ENCODE measurements around the gene ALG2. TPM values are rescaled to one million over a fixed set of nuclear protein-coding genes. Genes with fewer than 3 reads are reported as not detected.

ALG2 gene
- polyA plus RNA-seq, 1 of the 3 experiments (the other 2 are of a cell fraction): 31.6 TPM

DNA sequence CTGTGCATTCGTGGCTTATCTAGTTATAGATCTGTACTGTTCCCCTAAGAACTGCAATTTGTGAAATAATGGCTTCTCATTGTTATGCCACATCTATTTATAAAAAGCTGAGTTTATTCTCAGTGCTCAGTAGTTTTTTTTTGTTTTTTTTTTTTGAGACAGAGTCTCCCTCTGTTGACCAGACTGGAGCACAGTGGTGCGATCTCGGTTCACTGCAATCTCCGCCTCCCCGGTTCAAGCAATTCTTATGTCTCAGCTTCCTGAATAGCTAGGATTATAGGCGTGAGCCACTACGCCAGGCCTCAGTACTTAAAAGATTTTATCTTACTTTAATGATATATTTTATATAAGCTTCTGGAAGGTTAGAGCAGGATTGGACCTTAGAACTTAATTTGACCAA is 19.4 kb upstream of the ALG2 start (continued):
- TF ChIP-seq, protein P1, sequence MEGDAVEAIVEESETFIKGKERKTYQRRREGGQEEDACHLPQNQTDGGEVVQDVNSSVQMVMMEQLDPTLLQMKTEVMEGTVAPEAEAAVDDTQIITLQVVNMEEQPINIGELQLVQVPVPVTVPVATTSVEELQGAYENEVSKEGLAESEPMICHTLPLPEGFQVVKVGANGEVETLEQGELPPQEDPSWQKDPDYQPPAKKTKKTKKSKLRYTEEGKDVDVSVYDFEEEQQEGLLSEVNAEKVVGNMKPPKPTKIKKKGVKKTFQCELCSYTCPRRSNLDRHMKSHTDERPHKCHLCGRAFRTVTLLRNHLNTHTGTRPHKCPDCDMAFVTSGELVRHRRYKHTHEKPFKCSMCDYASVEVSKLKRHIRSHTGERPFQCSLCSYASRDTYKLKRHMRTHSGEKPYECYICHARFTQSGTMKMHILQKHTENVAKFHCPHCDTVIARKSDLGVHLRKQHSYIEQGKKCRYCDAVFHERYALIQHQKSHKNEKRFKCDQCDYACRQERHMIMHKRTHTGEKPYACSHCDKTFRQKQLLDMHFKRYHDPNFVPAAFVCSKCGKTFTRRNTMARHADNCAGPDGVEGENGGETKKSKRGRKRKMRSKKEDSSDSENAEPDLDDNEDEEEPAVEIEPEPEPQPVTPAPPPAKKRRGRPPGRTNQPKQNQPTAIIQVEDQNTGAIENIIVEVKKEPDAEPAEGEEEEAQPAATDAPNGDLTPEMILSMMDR (IDR thresholded peaks at IDR 0.05): no peak
- TF ChIP-seq SMC3 (IDR thresholded peaks at IDR 0.05; ENCODE audit: low read depth, low read length) (no peak), RFX5 (IDR thresholded peaks at IDR 0.05; ENCODE audit: low read length) (no peak)
- TF ChIP-seq, protein P2, sequence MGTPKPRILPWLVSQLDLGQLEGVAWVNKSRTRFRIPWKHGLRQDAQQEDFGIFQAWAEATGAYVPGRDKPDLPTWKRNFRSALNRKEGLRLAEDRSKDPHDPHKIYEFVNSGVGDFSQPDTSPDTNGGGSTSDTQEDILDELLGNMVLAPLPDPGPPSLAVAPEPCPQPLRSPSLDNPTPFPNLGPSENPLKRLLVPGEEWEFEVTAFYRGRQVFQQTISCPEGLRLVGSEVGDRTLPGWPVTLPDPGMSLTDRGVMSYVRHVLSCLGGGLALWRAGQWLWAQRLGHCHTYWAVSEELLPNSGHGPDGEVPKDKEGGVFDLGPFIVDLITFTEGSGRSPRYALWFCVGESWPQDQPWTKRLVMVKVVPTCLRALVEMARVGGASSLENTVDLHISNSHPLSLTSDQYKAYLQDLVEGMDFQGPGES (IDR thresholded peaks at IDR 0.05; ENCODE audit: low read depth, low read length): no peak

DNA sequence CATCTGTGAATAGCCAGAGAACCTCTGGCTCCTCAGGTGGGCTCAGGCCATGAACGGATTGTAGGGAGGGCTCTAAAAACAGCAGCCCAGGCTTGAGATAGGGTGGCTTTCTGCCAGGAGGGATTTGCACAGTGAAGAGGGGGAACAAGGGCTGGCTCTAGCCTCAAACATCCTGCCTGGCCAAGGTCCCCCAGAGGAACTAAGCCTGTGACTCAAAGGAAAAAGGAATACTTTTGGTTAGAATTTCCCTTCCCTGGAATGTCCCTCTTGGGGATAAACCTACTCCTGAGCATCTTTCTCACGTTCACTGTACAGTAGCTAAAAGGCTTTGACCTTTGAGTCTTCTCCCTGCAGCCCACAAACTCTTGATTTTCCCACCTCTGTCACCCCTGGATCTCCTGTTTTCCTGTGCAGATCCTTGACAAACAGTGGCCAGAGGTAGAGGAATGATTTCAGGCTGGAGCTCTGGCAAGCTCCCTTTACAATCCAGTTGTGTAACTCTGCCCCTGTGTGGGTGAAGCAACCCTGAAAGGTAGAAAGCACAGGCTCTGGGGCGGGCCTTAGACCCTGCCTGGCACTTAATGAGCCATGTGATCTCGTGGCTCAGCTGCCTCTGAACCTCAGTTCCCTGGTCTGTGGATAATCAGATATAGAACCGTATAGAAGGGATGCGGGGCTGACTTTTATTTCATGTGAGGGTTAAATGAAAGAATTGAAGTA is 17.8 kb upstream of the ALG2 start:
- no peak overlapping the region for H2AFZ ChIP-seq (ENCODE audit: low read depth)
- H3K9me3 ChIP-seq: no peaks in the 10 kb centered on the region
- 65% methylated on average over 6 of the region's 6 CpGs for WGBS (ENCODE audit: low lambda C conversion rate)
- peak overlapping the region; percentile 16 to 43; a peak in 3 of 4 replicates for H3K27ac ChIP-seq (ENCODE audit: low read depth in 2 of 2, low read length in 1 of 2)
- no peak overlapping the region for H3K9ac ChIP-seq
- ChIA-PET CTCF (interaction anchor here (2.2 kb wide), 1 partner anchor 55 kb away, joined by 8 read pairs; no protein-coding TSS in a partner anchor), POLR2A (no interaction called here)
- H3F3A ChIP-seq (replicated peaks; ENCODE audit: insufficient read depth): no peaks in the 10 kb centered on the region
- TF ChIP-seq NRF1 (IDR thresholded peaks at IDR 0.05; ENCODE audit: low read depth, low read length): 0 out of 2 replicates have a peak, but pooled peaks have one; percentile 5
- TF ChIP-seq EZH2phosphoT487 (IDR thresholded peaks at IDR 0.05; ENCODE audit: borderline replicate concordance, low read depth): no peak
- no peaks in the 10 kb centered on the region for H4K20me1 ChIP-seq (ENCODE audit: insufficient read depth)
- no peaks in the 10 kb centered on the region for H3K79me2 ChIP-seq (ENCODE audit: insufficient read depth)
- no peaks in the 10 kb centered on the region for H3K36me3 ChIP-seq (replicated peaks in 1 of 2; ENCODE audit: control insufficient read depth in 1 of 2, insufficient read depth in 2 of 2, low read length in 1 of 2)
- H3K9me2 ChIP-seq: no peaks in the 10 kb centered on the region
- DNase-seq: no peak
- H3K4me1 ChIP-seq (ENCODE audit: control insufficient read depth in 1 of 2, insufficient read depth in 2 of 2, low read depth in 1 of 2, low read length in 1 of 2): peaks cover 5 to 9% of the 10 kb centered on the region in 2 experiments; a peak in 3 of 4 replicates
- no peak overlapping the region; the same call in 1 of the 2 replicates for H3K4me2 ChIP-seq
- no peak overlapping the region for H3K4me3 ChIP-seq (ENCODE audit: low read depth in 2 of 2, low read length in 1 of 2)
- no peaks in the 10 kb centered on the region for H3K27me3 ChIP-seq (ENCODE audit: insufficient read depth)

DNA sequence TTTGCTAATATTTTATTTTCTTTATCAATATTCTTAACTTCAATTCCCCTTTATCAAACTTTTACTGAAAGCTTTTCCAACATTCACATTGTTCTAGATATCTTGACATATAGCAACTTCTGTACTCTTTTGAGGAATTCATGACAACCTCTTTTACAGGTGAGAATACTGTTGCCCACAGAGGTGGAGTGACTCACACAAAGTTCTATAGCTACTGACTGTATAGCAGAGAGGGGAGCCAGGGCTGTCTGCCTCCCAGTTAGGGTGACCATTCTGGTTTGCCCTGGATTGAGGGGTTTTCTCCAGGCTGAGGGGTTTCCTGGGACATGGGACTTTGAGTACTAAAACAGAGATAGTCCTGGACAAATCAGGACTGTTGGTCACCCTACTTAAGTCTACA is 16.6 kb upstream of the ALG2 start:
- POLR2A ChIA-PET: no interaction called here
- Histone ChIP-seq H2AFZ (ENCODE audit: low read depth) (no peak overlapping the region), H3K27me3 (ENCODE audit: insufficient read depth) (no peaks in the 10 kb centered on the region)
- TF ChIP-seq FOXM1 (IDR thresholded peaks at IDR 0.05; ENCODE audit: low read depth) (no peak), MEF2A (IDR thresholded peaks at IDR 0.05; ENCODE audit: borderline replicate concordance, low read depth) (no peak), NFIC (IDR thresholded peaks at IDR 0.05; ENCODE audit: borderline replicate concordance) (no peak), FOXJ3 (CRISPR knock-in tag; IDR thresholded peaks at IDR 0.05) (no peak), MXI1 (IDR thresholded peaks at IDR 0.05; ENCODE audit: low read depth, low read length) (no peak), NRF1 (IDR thresholded peaks at IDR 0.05; ENCODE audit: low read depth, low read length) (no peak), ELF1 (IDR thresholded peaks at IDR 0.05) (no peak)
- TF ChIP-seq, protein P3, sequence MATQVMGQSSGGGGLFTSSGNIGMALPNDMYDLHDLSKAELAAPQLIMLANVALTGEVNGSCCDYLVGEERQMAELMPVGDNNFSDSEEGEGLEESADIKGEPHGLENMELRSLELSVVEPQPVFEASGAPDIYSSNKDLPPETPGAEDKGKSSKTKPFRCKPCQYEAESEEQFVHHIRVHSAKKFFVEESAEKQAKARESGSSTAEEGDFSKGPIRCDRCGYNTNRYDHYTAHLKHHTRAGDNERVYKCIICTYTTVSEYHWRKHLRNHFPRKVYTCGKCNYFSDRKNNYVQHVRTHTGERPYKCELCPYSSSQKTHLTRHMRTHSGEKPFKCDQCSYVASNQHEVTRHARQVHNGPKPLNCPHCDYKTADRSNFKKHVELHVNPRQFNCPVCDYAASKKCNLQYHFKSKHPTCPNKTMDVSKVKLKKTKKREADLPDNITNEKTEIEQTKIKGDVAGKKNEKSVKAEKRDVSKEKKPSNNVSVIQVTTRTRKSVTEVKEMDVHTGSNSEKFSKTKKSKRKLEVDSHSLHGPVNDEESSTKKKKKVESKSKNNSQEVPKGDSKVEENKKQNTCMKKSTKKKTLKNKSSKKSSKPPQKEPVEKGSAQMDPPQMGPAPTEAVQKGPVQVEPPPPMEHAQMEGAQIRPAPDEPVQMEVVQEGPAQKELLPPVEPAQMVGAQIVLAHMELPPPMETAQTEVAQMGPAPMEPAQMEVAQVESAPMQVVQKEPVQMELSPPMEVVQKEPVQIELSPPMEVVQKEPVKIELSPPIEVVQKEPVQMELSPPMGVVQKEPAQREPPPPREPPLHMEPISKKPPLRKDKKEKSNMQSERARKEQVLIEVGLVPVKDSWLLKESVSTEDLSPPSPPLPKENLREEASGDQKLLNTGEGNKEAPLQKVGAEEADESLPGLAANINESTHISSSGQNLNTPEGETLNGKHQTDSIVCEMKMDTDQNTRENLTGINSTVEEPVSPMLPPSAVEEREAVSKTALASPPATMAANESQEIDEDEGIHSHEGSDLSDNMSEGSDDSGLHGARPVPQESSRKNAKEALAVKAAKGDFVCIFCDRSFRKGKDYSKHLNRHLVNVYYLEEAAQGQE (IDR thresholded peaks at IDR 0.05; ENCODE audit: low read depth, low read length): no peak
- TF ChIP-seq, protein P2 (IDR thresholded peaks at IDR 0.05; ENCODE audit: low read depth, low read length): no peak
- TF ChIP-seq, protein P4, sequence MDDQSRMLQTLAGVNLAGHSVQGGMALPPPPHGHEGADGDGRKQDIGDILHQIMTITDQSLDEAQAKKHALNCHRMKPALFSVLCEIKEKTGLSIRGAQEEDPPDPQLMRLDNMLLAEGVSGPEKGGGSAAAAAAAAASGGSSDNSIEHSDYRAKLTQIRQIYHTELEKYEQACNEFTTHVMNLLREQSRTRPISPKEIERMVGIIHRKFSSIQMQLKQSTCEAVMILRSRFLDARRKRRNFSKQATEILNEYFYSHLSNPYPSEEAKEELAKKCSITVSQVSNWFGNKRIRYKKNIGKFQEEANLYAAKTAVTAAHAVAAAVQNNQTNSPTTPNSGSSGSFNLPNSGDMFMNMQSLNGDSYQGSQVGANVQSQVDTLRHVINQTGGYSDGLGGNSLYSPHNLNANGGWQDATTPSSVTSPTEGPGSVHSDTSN (IDR thresholded peaks at IDR 0.05): no peak

More for the DNA sequence above, 16.6 kb upstream of the ALG2 start:
- H3K9ac ChIP-seq: no peak overlapping the region
- no peaks in the 10 kb centered on the region for H3K9me2 ChIP-seq
- no peak overlapping the region for H3K27ac ChIP-seq (ENCODE audit: low read depth in 2 of 2, low read length in 1 of 2)
- H3F3A ChIP-seq (replicated peaks; ENCODE audit: insufficient read depth): no peaks in the 10 kb centered on the region
- H4K20me1 ChIP-seq (ENCODE audit: insufficient read depth): no peaks in the 10 kb centered on the region
- peaks cover 3 to 5% of the 10 kb centered on the region in 2 experiments for H3K36me3 ChIP-seq (replicated peaks in 1 of 2; ENCODE audit: control insufficient read depth in 1 of 2, insufficient read depth in 2 of 2, low read length in 1 of 2)
- H3K4me2 ChIP-seq: no peak overlapping the region
- H3K9me3 ChIP-seq: no peaks in the 10 kb centered on the region
- H3K79me2 ChIP-seq (ENCODE audit: insufficient read depth): no peaks in the 10 kb centered on the region
- H3K4me1 ChIP-seq (ENCODE audit: control insufficient read depth in 1 of 2, insufficient read depth in 2 of 2, low read depth in 1 of 2, low read length in 1 of 2): peaks cover 5 to 9% of the 10 kb centered on the region in 2 experiments; a peak in 3 of 4 replicates
- DNase-seq: no peak
- CTCF ChIA-PET: no interaction called here
- no peak overlapping the region for H3K4me3 ChIP-seq (ENCODE audit: low read depth in 2 of 2, low read length in 1 of 2)
